GM12801 (cell line): ENCODE data around the gene ADGRF3.

Experiments
- TF ChIP-seq, protein P1 (sequence below): IDR thresholded peaks from one replicate; pipeline ENCODE4 v1.5.1; 2011; ENCODE audit warnings: control low read depth; ENCODE audit not compliant: insufficient read length; ENCODE audit errors: extremely low read depth

ADGRF3 gene

DNA sequence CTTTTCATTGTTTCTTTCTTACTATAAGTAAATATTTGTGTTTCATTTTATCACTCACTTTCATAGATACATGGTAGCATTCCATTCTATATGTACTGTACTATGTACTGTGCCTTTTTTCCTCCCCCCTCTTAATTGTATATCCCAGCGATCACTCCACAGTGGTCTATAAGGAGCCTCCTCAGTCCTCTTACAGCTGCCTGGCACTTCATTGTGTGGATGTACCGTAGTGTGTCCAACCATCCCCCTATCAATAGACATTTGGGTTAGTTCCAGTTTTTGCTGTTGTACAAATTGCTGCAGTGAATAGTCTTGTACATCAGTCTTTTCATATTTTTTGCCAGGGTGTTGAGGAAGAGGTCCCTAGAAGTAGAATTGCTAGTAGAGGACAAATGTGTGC is 33.7 kb upstream of the ADGRF3 start:
- TF ChIP-seq, protein P1, sequence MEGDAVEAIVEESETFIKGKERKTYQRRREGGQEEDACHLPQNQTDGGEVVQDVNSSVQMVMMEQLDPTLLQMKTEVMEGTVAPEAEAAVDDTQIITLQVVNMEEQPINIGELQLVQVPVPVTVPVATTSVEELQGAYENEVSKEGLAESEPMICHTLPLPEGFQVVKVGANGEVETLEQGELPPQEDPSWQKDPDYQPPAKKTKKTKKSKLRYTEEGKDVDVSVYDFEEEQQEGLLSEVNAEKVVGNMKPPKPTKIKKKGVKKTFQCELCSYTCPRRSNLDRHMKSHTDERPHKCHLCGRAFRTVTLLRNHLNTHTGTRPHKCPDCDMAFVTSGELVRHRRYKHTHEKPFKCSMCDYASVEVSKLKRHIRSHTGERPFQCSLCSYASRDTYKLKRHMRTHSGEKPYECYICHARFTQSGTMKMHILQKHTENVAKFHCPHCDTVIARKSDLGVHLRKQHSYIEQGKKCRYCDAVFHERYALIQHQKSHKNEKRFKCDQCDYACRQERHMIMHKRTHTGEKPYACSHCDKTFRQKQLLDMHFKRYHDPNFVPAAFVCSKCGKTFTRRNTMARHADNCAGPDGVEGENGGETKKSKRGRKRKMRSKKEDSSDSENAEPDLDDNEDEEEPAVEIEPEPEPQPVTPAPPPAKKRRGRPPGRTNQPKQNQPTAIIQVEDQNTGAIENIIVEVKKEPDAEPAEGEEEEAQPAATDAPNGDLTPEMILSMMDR, result no peak

DNA sequence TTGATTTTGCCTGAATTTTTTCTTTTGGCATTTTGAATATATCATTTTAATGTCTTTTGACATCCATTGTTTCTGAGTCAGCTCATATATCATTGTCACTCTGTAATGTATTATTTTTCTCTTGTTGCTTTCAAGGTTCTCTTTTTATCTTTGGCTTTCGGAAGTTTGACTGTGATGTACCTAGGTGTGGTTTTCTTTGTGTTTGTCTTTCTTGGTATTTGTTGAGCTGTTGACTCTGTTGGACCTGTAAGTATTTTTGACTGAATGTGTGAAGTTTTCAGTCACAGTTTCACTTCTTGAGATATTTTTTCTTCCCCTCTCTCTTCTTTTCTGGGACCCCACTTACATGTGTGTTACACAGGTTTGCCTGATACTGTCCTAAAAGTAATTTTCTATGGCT is 30.2 kb upstream of the ADGRF3 start:
- TF ChIP-seq, protein P1, result no peak

DNA sequence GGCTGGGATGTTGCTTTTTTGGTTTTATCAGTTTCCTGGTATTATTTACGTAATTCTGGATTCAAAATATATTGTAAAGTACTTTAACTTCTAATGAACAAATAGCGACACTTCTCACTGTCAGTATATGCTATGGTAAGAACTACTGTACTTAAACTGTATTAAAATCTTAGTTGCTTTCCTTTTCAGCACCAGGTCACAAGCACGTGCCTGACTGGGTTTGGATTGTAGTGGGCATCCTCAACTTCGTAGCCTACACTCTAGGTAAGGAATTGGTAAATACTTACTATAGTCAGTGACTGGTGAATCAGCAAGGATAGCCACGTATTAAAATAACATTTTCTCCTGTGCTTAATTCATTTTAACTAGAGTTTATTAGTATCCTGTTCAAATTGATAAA is 20.4 kb upstream of the ADGRF3 start:
- TF ChIP-seq, protein P1, result no peak

DNA sequence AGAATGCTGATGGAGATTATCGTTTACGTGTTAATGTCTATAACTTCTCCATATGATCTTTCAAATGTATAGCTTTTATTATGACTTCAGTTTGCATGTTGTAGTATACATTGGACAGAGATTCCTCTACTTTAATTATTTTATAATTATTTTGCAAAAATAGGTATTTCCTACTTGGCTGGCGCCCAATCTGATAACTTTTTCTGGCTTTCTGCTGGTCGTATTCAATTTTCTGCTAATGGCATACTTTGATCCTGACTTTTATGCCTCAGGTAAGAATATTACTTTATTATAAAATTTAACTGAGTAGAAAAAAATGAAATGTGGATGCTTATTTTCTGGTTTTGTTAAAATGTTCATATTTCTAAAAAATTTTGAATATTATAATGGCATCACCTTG is 18.1 kb upstream of the ADGRF3 start:
- TF ChIP-seq, protein P1, result no peak

DNA sequence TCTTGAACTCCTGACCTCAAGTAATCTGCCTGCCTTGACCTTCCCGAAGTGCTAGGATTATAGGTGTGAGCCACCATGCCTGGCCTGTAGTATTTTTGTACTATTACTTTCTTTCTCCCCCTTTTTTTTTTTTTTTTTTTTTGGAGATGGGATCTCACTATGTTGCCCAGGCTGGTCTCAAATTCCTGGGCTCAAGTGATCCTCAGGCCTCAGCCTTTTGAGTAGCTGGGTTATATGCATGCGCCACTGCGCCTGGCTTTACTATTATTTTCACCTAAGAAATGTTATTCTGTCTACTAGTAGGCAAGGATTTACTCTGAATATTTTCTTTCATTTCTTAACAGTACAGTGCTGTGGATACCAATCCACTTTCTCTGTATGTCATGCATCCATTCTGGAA is 17.4 kb upstream of the ADGRF3 start:
- TF ChIP-seq, protein P1, result no peak

DNA sequence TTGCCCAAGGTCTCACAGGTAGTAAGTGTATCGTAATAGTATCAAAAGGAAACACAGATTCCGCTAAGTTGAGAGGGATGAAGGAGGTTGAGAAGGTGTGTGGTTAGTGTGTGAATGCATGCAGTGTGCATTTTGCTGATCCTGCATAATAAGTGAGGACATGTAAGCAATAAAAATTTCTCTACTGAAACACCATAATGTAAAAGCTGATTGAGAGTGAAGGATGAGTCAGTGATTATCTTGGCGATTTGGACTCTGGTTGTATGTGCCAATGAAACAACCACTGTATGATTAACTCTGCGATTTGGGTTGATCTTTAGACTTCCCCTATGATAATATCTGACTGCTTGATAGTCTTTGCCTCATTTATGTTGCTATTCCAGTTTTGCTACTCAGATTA is 16.7 kb upstream of the ADGRF3 start:
- TF ChIP-seq, protein P1, result no peak

DNA sequence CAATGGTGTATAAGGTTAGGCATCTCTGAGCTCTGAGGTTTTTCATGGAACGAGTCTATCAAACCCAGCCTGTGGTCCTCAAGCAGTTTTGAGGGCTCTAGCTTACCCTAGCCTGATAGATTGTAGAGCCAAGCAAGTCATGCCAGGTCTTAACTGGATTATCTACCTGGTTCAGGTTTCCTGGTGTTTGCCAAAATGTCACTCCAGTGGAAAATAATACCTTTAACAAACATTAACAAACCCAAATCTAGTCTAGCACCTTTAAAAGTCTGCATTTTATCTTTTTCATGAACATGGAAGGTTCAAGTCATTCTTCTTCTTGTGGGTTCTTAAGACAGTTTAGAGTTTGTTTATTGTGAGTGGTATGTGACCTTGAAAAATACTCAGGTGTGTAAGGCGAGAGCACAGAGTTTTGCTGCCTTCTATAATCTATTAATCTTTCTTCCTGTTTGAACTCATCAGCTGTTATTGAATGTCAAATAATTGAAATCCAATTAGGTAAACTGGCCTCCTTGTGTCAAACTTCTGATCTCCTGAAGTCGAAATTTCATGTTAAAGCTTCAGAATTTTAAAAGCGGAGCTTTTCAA is 13.4 kb upstream of the ADGRF3 start:
- TF ChIP-seq, protein P1, result no peak
